DND-41 (cell line): ENCODE measurements around the gene SOX13.

ENCODE experiments used
- ATAC-seq: fragments of 200-7000 bp; cut with Tn5 transposase; 3 replicates; pipeline ENCODE4 v1.9.1; 2021; ENCODE audit warnings: low read depth; ENCODE audit not compliant: insufficient read depth
- DNase-seq: peaks from one replicate; pipeline ENCODE4 v3.0.0-alpha.2; 2020
- H2AFZ ChIP-seq: 2 replicates; pipeline ENCODE4 v1.6.0; 2012; ENCODE audit warnings: low read depth, low read length
- H3K27ac ChIP-seq: 2 replicates; pipeline ENCODE4 v1.5.1; 2012; ENCODE audit warnings: low read length, inconsistent platforms
- H3K27me3 ChIP-seq: fragments of 200-600 bp; sonication (generic); 2 replicates; pipeline ENCODE4 v1.6.0; 2012; ENCODE audit warnings: low read length, mild to moderate bottlenecking, inconsistent platforms; ENCODE audit not compliant: insufficient read depth, poor library complexity
- H3K36me3 ChIP-seq: 2 replicates; pipeline ENCODE4 v1.5.1; 2012; ENCODE audit warnings: low read length, inconsistent platforms; ENCODE audit not compliant: insufficient read depth
- H3K4me1 ChIP-seq: 2 replicates; pipeline ENCODE4 v1.5.1; 2012; ENCODE audit warnings: mild to moderate bottlenecking, low read length; ENCODE audit not compliant: insufficient read depth
- H3K4me2 ChIP-seq: 2 replicates; pipeline ENCODE4 v1.6.0; 2012; ENCODE audit warnings: mild to moderate bottlenecking, moderate library complexity, low read length, inconsistent platforms; ENCODE audit not compliant: insufficient read depth
- H3K4me3 ChIP-seq, 2 experiments: fragments of 200-600 bp in 1 of 2; shearing (Covaris generic) in 1 of 2; 2 replicates each; pipeline ENCODE4 v1.5.1; 2012 to 2016; ENCODE audit warnings: inconsistent platforms in 2 of 2, low read length in 2 of 2, mild to moderate bottlenecking in 2 of 2, low read depth in 1 of 2, moderate library complexity in 1 of 2
- H3K79me2 ChIP-seq: 2 replicates; pipeline ENCODE4 v1.6.0; 2012; ENCODE audit warnings: low read length, inconsistent platforms; ENCODE audit not compliant: insufficient read depth
- H3K9ac ChIP-seq: 2 replicates; pipeline ENCODE4 v1.6.0; 2012; ENCODE audit warnings: low read depth, mild to moderate bottlenecking, inconsistent platforms, low read length, moderate library complexity
- H3K9me3 ChIP-seq: 2 replicates; pipeline ENCODE4 v1.5.1; 2012; ENCODE audit warnings: low read length, moderate library complexity, mild to moderate bottlenecking, inconsistent platforms; ENCODE audit not compliant: insufficient read depth, severe bottlenecking
- H4K20me1 ChIP-seq: 2 replicates; pipeline ENCODE4 v1.6.0; 2012; ENCODE audit warnings: low read length; ENCODE audit not compliant: insufficient read depth
- EZH2 ChIP-seq: IDR thresholded peaks from 3 replicates; pipeline ENCODE4 v1.6.1; 2012; ENCODE audit warnings: borderline replicate concordance, low read depth, mild to moderate bottlenecking, moderate library complexity, low read length, inconsistent platforms; ENCODE audit not compliant: severe bottlenecking
- TF ChIP-seq, protein P1 (sequence below): IDR thresholded peaks from 2 replicates; pipeline ENCODE4 v1.5.1; 2012; ENCODE audit warnings: borderline replicate concordance, low read length, moderate library complexity, mild to moderate bottlenecking; ENCODE audit not compliant: poor library complexity, severe bottlenecking; ENCODE audit errors: extremely low read depth

Gene SOX13

GRCh38 chr1:204176049-204176448 lies 103.1 kb downstream of the SOX13 start:
- Histone ChIP-seq H3K27me3 (no peaks in the 10 kb centered on the region), H3K4me1 (no peaks in the 10 kb centered on the region), H4K20me1 (no peaks in the 10 kb centered on the region), H3K9ac (no peak overlapping the region), H3K9me3 (peaks cover 15% of the 10 kb centered on the region), H2AFZ (no peak overlapping the region), H3K4me3 (no peak overlapping the region), H3K4me2 (no peak overlapping the region), H3K27ac (no peak overlapping the region), H3K36me3 (no peaks in the 10 kb centered on the region), H3K79me2 (no peaks in the 10 kb centered on the region)
- DNase-seq, result no peak
- no peak for ATAC-seq
- TF ChIP-seq EZH2, result no peak
- TF ChIP-seq, protein P1, sequence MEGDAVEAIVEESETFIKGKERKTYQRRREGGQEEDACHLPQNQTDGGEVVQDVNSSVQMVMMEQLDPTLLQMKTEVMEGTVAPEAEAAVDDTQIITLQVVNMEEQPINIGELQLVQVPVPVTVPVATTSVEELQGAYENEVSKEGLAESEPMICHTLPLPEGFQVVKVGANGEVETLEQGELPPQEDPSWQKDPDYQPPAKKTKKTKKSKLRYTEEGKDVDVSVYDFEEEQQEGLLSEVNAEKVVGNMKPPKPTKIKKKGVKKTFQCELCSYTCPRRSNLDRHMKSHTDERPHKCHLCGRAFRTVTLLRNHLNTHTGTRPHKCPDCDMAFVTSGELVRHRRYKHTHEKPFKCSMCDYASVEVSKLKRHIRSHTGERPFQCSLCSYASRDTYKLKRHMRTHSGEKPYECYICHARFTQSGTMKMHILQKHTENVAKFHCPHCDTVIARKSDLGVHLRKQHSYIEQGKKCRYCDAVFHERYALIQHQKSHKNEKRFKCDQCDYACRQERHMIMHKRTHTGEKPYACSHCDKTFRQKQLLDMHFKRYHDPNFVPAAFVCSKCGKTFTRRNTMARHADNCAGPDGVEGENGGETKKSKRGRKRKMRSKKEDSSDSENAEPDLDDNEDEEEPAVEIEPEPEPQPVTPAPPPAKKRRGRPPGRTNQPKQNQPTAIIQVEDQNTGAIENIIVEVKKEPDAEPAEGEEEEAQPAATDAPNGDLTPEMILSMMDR, result no peak

DNA sequence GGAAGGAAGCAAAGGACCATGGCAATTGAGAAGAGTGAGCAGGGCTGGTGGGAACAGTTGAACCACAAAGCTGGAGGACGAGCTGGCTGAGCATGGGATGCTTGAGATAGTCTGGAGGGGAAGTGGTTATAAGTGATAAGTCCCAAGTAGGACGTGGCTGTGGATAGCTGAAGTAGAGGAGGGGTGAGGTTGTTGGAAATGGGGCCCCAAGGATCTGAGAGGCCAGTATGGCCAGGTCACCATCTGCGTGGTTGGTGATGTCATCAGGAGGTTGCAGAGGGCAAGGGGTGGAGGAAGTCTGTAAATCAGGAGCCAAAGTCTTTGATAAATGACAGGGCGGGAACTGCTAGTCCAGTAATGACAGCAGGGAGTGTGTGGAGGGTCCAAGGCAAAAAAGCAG lies 104.2 kb downstream of the SOX13 start:
- Histone ChIP-seq H3K4me1 (no peaks in the 10 kb centered on the region), H3K27me3 (no peaks in the 10 kb centered on the region), H3K9ac (no peak overlapping the region), H2AFZ (no peak overlapping the region), H3K27ac (no peak overlapping the region), H3K79me2 (no peaks in the 10 kb centered on the region), H4K20me1 (no peaks in the 10 kb centered on the region), H3K9me3 (peaks cover 9% of the 10 kb centered on the region), H3K36me3 (no peaks in the 10 kb centered on the region), H3K4me2 (no peak overlapping the region), H3K4me3 (no peak overlapping the region)
- DNase-seq (no peak), ATAC-seq (no peak)
- TF ChIP-seq, protein P1, result no peak
- no peak for TF ChIP-seq EZH2
